Mesenchymal stem cell (in vitro differentiated cells and primary cell): Measurements from ENCODE around the gene SMAGP.
"Not testable (repeated sequence)": the region's sequence is repeated elsewhere in the genome, so short reads cannot be mapped to it uniquely, and the experiment has no call there.

Experiments
- DNase-seq: peaks from one replicate; pipeline ENCODE4 v3.0.0-alpha.2; 2013
- H2AFZ ChIP-seq: one replicate; pipeline ENCODE4 v1.6.1; 2013; ENCODE audit warnings: low read depth, mild to moderate bottlenecking, control low read depth, inconsistent platforms, low read length, moderate library complexity
- H2AK5ac ChIP-seq: 2 replicates; pipeline ENCODE4 v1.6.1; 2013; ENCODE audit warnings: low read length, moderate library complexity, mild to moderate bottlenecking, inconsistent platforms; ENCODE audit not compliant: severe bottlenecking
- H2BK120ac ChIP-seq: one replicate; pipeline ENCODE4 v1.6.1; 2013; ENCODE audit warnings: low read depth, mild to moderate bottlenecking, inconsistent platforms, low read length, moderate library complexity
- H2BK12ac ChIP-seq, 2 experiments: one replicate each; pipeline ENCODE4 v1.6.1; 2013; ENCODE audit warnings: inconsistent platforms in 2 of 2, low read length in 2 of 2, mild to moderate bottlenecking in 2 of 2, moderate library complexity in 2 of 2, control low read depth in 1 of 2
- H2BK15ac ChIP-seq: one replicate; pipeline ENCODE4 v1.6.1; 2013; ENCODE audit warnings: mild to moderate bottlenecking, low read depth, inconsistent platforms; ENCODE audit not compliant: poor library complexity, severe bottlenecking
- H2BK5ac ChIP-seq: 2 replicates; pipeline ENCODE4 v1.6.1; 2013; ENCODE audit warnings: low read depth, mild to moderate bottlenecking, low read length, control low read depth, inconsistent platforms; ENCODE audit not compliant: poor library complexity, severe bottlenecking
- H3K14ac ChIP-seq, 2 experiments: one replicate each; pipeline ENCODE4 v1.6.1; 2013; ENCODE audit warnings: inconsistent platforms in 2 of 2, low read length in 2 of 2, control low read depth in 1 of 2, mild to moderate bottlenecking in 1 of 2, moderate library complexity in 1 of 2
- H3K18ac ChIP-seq, 2 experiments: one replicate each; pipeline ENCODE4 v1.6.1; 2013; ENCODE audit warnings: inconsistent platforms in 2 of 2, low read length in 2 of 2, control low read depth in 1 of 2, low read depth in 1 of 2, mild to moderate bottlenecking in 1 of 2
- H3K23ac ChIP-seq, 2 experiments: one replicate each; pipeline ENCODE4 v1.6.1; 2013; ENCODE audit warnings: inconsistent platforms in 2 of 2, low read length in 2 of 2, mild to moderate bottlenecking in 2 of 2, moderate library complexity in 2 of 2, control low read depth in 1 of 2
- H3K27ac ChIP-seq: 2 replicates; pipeline ENCODE4 v1.5.1; 2013; ENCODE audit warnings: mild to moderate bottlenecking, moderate library complexity, low read length, control low read depth, inconsistent platforms; ENCODE audit not compliant: poor library complexity, severe bottlenecking
- H3K27me3 ChIP-seq, 2 experiments: 2 replicates each; pipeline versions ENCODE4 v1.6.1 to v1.7.0; 2013; ENCODE audit warnings: low read length in 2 of 2, mild to moderate bottlenecking in 2 of 2, moderate library complexity in 2 of 2, control low read depth in 1 of 2, inconsistent platforms in 1 of 2; ENCODE audit not compliant: control insufficient read depth in 1 of 2, insufficient read depth in 1 of 2
- H3K36me3 ChIP-seq, 2 experiments: 2 replicates each; pipeline versions ENCODE4 v1.6.1 to v1.7.0; 2013; ENCODE audit warnings: low read length in 2 of 2, control low read depth in 1 of 2, inconsistent platforms in 1 of 2, low read depth in 1 of 2, mild to moderate bottlenecking in 1 of 2; ENCODE audit not compliant: insufficient read depth in 2 of 2, control insufficient read depth in 1 of 2
- H3K4ac ChIP-seq, 2 experiments: one replicate each; pipeline ENCODE4 v1.6.1; 2013; ENCODE audit warnings: inconsistent platforms in 2 of 2, low read length in 2 of 2, mild to moderate bottlenecking in 2 of 2, moderate library complexity in 2 of 2, control low read depth in 1 of 2, low read depth in 1 of 2
- H3K4me1 ChIP-seq: 2 replicates; pipeline ENCODE4 v1.6.1; 2013; ENCODE audit warnings: low read depth, low read length, control low read depth; ENCODE audit not compliant: control insufficient read depth, insufficient read depth
- H3K4me2 ChIP-seq: 2 replicates; pipeline ENCODE4 v1.6.1; 2013; ENCODE audit warnings: low read length, mild to moderate bottlenecking, inconsistent platforms; ENCODE audit not compliant: poor library complexity, severe bottlenecking
- H3K4me3 ChIP-seq, 2 experiments: 2 replicates each; pipeline versions ENCODE4 v1.5.1 to v1.7.0; 2013; ENCODE audit warnings: low read length in 2 of 2, mild to moderate bottlenecking in 2 of 2, control low read depth in 1 of 2, low read depth in 1 of 2; ENCODE audit not compliant: insufficient read depth in 1 of 2
- H3K79me1 ChIP-seq: replicated peaks from 2 replicates; pipeline ENCODE4 v1.6.1; 2013; ENCODE audit warnings: mild to moderate bottlenecking, control low read depth, low read length, inconsistent platforms; ENCODE audit not compliant: poor library complexity, severe bottlenecking
- H3K9ac ChIP-seq: 2 replicates; pipeline ENCODE4 v1.7.0; 2013; ENCODE audit warnings: mild to moderate bottlenecking, low read length, moderate library complexity
- H3K9me3 ChIP-seq: 2 replicates; pipeline ENCODE4 v1.7.0; 2013; ENCODE audit warnings: mild to moderate bottlenecking, low read length; ENCODE audit not compliant: control insufficient read depth
- H4K8ac ChIP-seq: one replicate; pipeline ENCODE4 v1.6.1; 2013; ENCODE audit warnings: inconsistent platforms, mild to moderate bottlenecking, low read length, moderate library complexity
- H4K91ac ChIP-seq: one replicate; pipeline ENCODE4 v1.6.1; 2013; ENCODE audit warnings: mild to moderate bottlenecking, low read length, inconsistent platforms
- WGBS: methylation state at CpG from one replicate; pipeline ENCODE4 v1.1.7; 2013; ENCODE audit warnings: mixed read lengths; 5-methylcytosine and 5-hydroxymethylcytosine counted together

Gene SMAGP

DNA sequence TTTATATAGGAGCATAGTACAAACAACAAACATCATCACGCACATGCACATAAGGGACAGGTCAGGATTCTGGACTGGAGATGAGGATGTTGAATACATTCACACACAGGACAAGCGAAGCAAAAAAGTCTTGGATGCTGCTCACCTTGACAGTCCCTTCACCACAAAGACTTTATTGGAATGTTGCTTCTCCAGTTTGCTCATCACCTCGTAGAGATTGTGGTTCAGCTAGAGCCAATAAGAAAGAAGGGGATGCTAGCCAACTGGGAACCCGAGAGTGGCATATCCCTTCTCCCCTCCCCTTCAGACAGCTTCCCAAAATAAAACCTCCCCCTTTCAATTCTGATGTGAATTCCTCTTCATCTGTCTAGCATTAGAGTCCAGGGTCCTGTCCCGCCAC is 25.4 kb upstream of the SMAGP start:
- Histone ChIP-seq H2AFZ (no peak overlapping the region), H3K36me3 (no peaks in the 10 kb centered on the region), H3K4ac (no peak overlapping the region), H2BK120ac (no peak overlapping the region), H3K23ac (no peak overlapping the region), H3K27ac (no peak overlapping the region), H3K79me1 (no peaks in the 10 kb centered on the region), H3K4me2 (no peak overlapping the region), H3K4me1 (no peaks in the 10 kb centered on the region), H2BK15ac (no peak overlapping the region), H3K9me3 (no peaks in the 10 kb centered on the region), H3K14ac (no peak overlapping the region), H3K27me3 (no peaks in the 10 kb centered on the region), H3K9ac (no peak overlapping the region), H2BK12ac (no peak overlapping the region), H2AK5ac (no peak overlapping the region), H2BK5ac (no peak overlapping the region), H3K4me3 (no peak overlapping the region), H4K91ac (no peak overlapping the region), H3K18ac (no peak overlapping the region), H4K8ac (no peak overlapping the region)
- no peak for DNase-seq
- WGBS, result 87% methylated on average over 5 of the region's 5 CpGs

DNA sequence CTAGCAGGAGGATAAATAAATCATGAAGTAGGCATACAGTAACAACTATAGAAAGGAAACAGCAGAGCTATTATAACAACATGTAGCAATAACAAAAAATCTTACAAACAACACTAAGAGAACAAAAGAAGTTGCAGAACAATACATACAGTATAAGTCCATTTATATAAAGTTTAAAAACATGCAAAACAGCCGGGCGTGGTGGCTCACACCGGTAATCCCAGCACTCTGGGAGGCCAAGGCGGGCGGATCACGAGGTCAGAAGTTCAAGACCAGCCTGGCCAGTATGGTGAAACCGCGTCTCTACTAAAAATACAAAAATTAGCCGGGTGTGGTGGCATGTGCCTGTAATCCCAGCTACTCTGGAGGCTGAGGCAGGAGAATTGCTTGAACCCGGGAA is 23.9 kb upstream of the SMAGP start:
- H2BK12ac ChIP-seq, H3K36me3 ChIP-seq, H3K9ac ChIP-seq, H2AFZ ChIP-seq, H3K9me3 ChIP-seq, H3K18ac ChIP-seq, H4K8ac ChIP-seq, H4K91ac ChIP-seq, H3K4me2 ChIP-seq, H2BK120ac ChIP-seq, H3K23ac ChIP-seq, H2AK5ac ChIP-seq, H3K4me3 ChIP-seq, DNase-seq, H3K79me1 ChIP-seq, H2BK5ac ChIP-seq, H3K14ac ChIP-seq, H3K27ac ChIP-seq, H3K4ac ChIP-seq, H2BK15ac ChIP-seq, H3K27me3 ChIP-seq, H3K4me1 ChIP-seq: not testable (repeated sequence)
- 88% methylated on average over 8 of the region's 10 CpGs for WGBS

DNA sequence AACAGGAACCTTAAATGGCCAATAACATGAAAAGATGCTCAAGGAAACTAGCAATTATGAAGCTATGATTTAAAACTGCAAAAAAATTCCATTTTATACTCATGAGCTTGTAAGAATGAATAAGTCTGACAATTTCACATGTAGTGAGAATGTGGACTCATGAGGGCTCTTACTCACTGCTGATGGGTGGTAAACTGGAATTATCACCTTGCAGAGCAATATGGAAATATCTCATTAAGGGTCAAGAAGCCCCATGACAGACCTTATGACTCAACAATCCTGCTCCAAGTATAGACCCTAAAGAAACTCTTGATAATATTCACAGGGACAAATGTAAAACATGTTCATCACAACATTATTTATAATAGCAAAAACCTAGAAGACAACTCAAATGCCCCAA is 23.5 kb upstream of the SMAGP start:
- Histone ChIP-seq H3K4me2 (no peak overlapping the region), H2BK120ac (no peak overlapping the region), H4K8ac (no peak overlapping the region), H3K9me3 (no peaks in the 10 kb centered on the region), H2AFZ (no peak overlapping the region), H4K91ac (no peak overlapping the region), H3K4me1 (no peaks in the 10 kb centered on the region), H3K4ac (no peak overlapping the region), H3K23ac (no peak overlapping the region), H2AK5ac (no peak overlapping the region), H3K79me1 (no peaks in the 10 kb centered on the region), H2BK5ac (no peak overlapping the region), H3K9ac (no peak overlapping the region), H3K14ac (no peak overlapping the region), H2BK15ac (no peak overlapping the region), H3K36me3 (no peaks in the 10 kb centered on the region), H3K27me3 (no peaks in the 10 kb centered on the region), H2BK12ac (no peak overlapping the region), H3K18ac (no peak overlapping the region), H3K4me3 (no peak overlapping the region), H3K27ac (no peak overlapping the region)
- DNase-seq, result no peak

DNA sequence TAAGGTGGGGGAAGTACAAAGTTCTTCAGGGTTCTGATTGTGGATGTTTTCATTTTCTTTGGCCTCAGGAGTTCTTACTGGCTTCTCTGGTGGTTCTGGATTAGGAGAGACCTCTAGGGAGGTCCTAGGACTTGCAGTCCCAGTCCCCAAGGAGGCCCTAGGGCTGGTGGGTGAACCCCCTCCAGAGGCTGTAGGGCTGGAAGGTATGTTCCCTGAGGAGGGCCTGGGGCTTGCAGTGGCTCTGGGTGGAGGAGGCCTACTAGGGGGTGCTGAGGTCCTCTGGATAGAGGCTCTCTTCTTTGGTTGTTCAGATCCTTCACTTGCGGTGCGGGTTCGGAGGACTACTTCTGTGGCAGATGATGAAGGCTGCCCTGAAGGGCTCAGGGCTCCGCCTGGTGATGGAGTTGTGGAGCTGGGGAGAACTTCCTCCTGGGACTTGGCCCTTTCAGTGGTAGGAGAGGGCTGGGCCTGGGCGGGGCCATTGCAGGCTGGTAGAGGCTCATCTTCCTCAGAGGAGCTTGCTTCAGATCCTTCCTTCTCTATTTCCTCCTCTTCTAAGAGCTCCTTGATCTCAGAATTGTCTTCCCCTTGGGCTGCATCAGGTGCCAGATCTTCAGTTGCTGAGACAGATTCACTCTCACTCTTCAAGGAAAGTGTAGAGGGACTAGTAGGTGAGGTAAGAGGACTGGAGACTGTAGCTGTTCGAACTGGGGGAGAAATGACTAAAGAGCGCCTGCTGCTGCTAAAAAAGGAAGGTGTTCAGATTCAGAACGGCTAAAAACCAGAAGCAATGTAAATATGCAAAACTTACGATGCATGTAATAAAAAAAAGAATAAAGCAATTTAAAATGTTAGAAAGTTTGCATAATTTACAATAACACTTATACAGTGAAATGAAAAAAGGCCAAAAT is 21.6 kb upstream of the SMAGP start:
- not testable (repeated sequence) for H3K18ac ChIP-seq, H2BK5ac ChIP-seq, H3K9ac ChIP-seq, H3K4me3 ChIP-seq, H4K91ac ChIP-seq, H3K4ac ChIP-seq, H3K4me2 ChIP-seq, H3K4me1 ChIP-seq, H3K36me3 ChIP-seq, H3K23ac ChIP-seq, H2AFZ ChIP-seq, H3K27ac ChIP-seq, H2BK15ac ChIP-seq, H3K27me3 ChIP-seq, H2AK5ac ChIP-seq, H3K79me1 ChIP-seq, H3K14ac ChIP-seq, H3K9me3 ChIP-seq, H2BK120ac ChIP-seq, H4K8ac ChIP-seq, DNase-seq, H2BK12ac ChIP-seq
- 94% methylated on average over 7 of the region's 9 CpGs for WGBS
